ENCODE results near the gene MPHOSPH9.

The MPHOSPH9 gene

GRCh38 chr12:123245678-123246077 is 12.7 kb upstream of the MPHOSPH9 start:
- H3K9me3 ChIP-seq (ENCODE audit: control insufficient read depth in 5 of 5, low read length in 5 of 5) = no peaks in the 10 kb centered on the region
- H3K4me1 ChIP-seq (ENCODE audit: control insufficient read depth in 5 of 5, insufficient read depth in 5 of 5, low read length in 5 of 5) = peaks cover 6 to 20% (median 17%) of the 10 kb centered on the region in 5 donors
- no peak overlapping the region for H3K27ac ChIP-seq (ENCODE audit: low read depth, low read length)
- no peaks in the 10 kb centered on the region for H3K27me3 ChIP-seq (ENCODE audit: control insufficient read depth in 5 of 5, insufficient read depth in 4 of 5, low read length in 5 of 5)
- H3K9ac ChIP-seq (ENCODE audit: low read length in 5 of 5) = no peak overlapping the region
- H3K36me3 ChIP-seq (ENCODE audit: control insufficient read depth in 5 of 5, insufficient read depth in 5 of 5, low read length in 5 of 5) = no peaks in the 10 kb centered on the region
- no peak overlapping the region for H3K4me3 ChIP-seq (ENCODE audit: low read depth in 1 of 5, low read length in 5 of 5)

DNA sequence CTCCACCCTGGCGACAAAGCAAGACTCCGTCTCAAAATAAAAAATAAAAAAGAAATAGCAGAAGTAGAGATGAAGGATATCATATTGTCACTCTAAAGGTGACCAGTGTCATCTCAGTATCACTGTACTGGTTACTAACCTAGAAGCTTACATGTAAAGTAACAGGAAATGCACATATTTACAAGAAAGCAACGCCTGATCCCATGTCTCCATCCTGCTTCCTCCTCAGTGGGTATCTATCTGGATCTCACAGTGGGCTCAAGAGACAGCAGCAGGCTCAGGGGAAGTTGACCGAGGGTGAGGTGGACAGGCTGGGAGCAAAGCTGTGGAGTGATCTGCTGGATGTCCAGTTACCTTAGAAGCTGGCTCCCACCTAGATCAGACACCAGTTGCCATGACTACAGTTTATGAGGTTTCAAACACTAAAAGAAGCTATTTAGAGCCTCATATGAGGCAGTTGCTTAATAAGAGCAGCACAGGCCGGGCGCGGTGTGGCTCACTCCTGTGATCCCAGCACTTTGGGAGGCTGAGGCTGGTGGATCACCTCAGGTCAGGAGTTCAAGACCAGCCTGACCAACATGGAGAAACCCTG is 10.8 kb upstream of the MPHOSPH9 start:
- Histone ChIP-seq H3K36me3 (ENCODE audit: control insufficient read depth in 5 of 5, insufficient read depth in 5 of 5, low read length in 5 of 5) (peaks cover 0 to 2% (median 0%) of the 10 kb centered on the region in 5 donors), H3K4me1 (ENCODE audit: control insufficient read depth in 5 of 5, insufficient read depth in 5 of 5, low read length in 5 of 5) (peaks cover 6 to 15% (median 15%) of the 10 kb centered on the region in 5 donors), H3K27ac (ENCODE audit: low read depth, low read length) (no peak overlapping the region), H3K4me3 (ENCODE audit: low read depth in 1 of 5, low read length in 5 of 5) (no peak overlapping the region), H3K27me3 (ENCODE audit: control insufficient read depth in 5 of 5, insufficient read depth in 4 of 5, low read length in 5 of 5) (no peaks in the 10 kb centered on the region), H3K9ac (ENCODE audit: low read length in 5 of 5) (no peak overlapping the region), H3K9me3 (ENCODE audit: control insufficient read depth in 5 of 5, low read length in 5 of 5) (no peaks in the 10 kb centered on the region)

DNA sequence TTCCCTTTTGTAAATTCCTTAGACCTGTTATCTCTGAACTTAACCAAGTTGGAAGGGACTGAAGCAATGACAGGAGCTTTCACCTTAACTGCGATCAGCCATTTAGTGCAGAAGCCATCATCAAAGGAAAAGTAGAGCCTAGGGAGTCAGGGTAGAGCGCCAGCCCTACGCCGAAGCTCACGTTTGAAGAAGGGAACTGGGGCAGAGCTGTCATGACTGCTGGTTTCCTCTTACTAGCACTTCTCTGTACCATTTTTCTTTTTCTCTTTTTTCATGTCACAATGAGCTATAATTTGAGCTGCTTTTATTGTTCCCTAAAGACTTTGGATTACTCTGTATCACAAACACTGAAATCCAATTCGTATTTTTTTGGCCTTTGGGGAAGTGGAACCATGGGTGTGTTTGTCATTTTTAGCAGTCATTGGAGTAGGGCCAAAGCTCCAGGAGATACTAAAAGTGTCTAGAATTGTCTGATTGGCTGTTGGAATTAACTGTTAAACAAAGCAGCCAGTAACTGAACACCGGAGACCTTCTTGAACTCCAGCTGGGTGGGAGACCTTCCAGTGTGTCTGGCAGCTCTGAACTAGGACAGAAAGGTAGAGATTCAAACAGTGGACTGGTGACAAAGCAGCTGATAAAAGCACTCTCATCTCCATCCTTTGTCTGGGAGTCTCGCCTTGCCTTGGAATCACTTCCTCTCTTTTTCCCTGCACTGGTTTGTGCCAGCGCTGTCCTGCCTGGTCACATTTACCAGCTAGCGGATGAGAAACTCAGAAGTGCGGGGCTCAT is 9.4 kb upstream of the MPHOSPH9 start:
- H3K9ac ChIP-seq (ENCODE audit: low read length in 5 of 5) = peak overlapping the region in 2 of 5 donors; percentile 2 to 24
- peaks cover 6 to 20% (median 15%) of the 10 kb centered on the region in 5 donors for H3K4me1 ChIP-seq (ENCODE audit: control insufficient read depth in 5 of 5, insufficient read depth in 5 of 5, low read length in 5 of 5)
- no peak overlapping the region for H3K4me3 ChIP-seq (ENCODE audit: low read depth in 1 of 5, low read length in 5 of 5)
- H3K36me3 ChIP-seq (ENCODE audit: control insufficient read depth in 5 of 5, insufficient read depth in 5 of 5, low read length in 5 of 5) = peaks cover 0 to 2% (median 0%) of the 10 kb centered on the region in 5 donors
- no peaks in the 10 kb centered on the region for H3K27me3 ChIP-seq (ENCODE audit: control insufficient read depth in 5 of 5, insufficient read depth in 4 of 5, low read length in 5 of 5)
- H3K27ac ChIP-seq (ENCODE audit: low read depth, low read length) = peak overlapping the region; percentile 6
- H3K9me3 ChIP-seq (ENCODE audit: control insufficient read depth in 5 of 5, low read length in 5 of 5) = no peaks in the 10 kb centered on the region

GRCh38 chr12:123238961-123239360 is 6.0 kb upstream of the MPHOSPH9 start:
- Histone ChIP-seq H3K9me3 (ENCODE audit: control insufficient read depth in 5 of 5, low read length in 5 of 5) (no peaks in the 10 kb centered on the region), H3K4me3 (ENCODE audit: low read depth in 1 of 5, low read length in 5 of 5) (no peak overlapping the region), H3K36me3 (ENCODE audit: control insufficient read depth in 5 of 5, insufficient read depth in 5 of 5, low read length in 5 of 5) (peaks cover 0 to 2% (median 0%) of the 10 kb centered on the region in 5 donors), H3K27ac (ENCODE audit: low read depth, low read length) (no peak overlapping the region), H3K27me3 (ENCODE audit: control insufficient read depth in 5 of 5, insufficient read depth in 4 of 5, low read length in 5 of 5) (no peaks in the 10 kb centered on the region), H3K4me1 (ENCODE audit: control insufficient read depth in 5 of 5, insufficient read depth in 5 of 5, low read length in 5 of 5) (peaks cover 6 to 27% (median 22%) of the 10 kb centered on the region in 5 donors), H3K9ac (ENCODE audit: low read length in 5 of 5) (no peak overlapping the region)

DNA sequence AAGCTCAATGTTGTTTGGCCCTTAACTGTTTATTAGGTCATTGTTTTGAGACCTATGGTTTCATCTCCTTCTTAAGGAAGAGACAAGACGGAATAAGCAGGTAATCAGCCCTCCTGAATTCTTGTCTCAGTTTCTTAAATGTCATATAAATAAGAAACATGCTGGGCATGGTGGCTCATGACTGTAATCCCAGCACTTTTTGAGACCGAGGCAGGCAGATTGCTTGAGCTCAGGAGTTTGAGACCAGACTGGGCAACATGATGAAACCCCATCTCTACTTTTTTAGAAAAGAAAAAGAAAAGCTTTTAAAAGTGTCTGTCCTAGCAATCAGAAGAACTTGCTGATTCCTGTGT is 5.4 kb upstream of the MPHOSPH9 start:
- no peaks in the 10 kb centered on the region for H3K27me3 ChIP-seq (ENCODE audit: control insufficient read depth in 5 of 5, insufficient read depth in 4 of 5, low read length in 5 of 5)
- H3K4me1 ChIP-seq (ENCODE audit: control insufficient read depth in 5 of 5, insufficient read depth in 5 of 5, low read length in 5 of 5) = peaks cover 6 to 33% (median 28%) of the 10 kb centered on the region in 5 donors
- H3K4me3 ChIP-seq (ENCODE audit: low read depth in 1 of 5, low read length in 5 of 5) = no peak overlapping the region
- H3K27ac ChIP-seq (ENCODE audit: low read depth, low read length) = no peak overlapping the region
- no peaks in the 10 kb centered on the region for H3K9me3 ChIP-seq (ENCODE audit: control insufficient read depth in 5 of 5, low read length in 5 of 5)
- H3K36me3 ChIP-seq (ENCODE audit: control insufficient read depth in 5 of 5, insufficient read depth in 5 of 5, low read length in 5 of 5) = peaks cover 0 to 2% (median 0%) of the 10 kb centered on the region in 5 donors
- no peak overlapping the region for H3K9ac ChIP-seq (ENCODE audit: low read length in 5 of 5)

DNA sequence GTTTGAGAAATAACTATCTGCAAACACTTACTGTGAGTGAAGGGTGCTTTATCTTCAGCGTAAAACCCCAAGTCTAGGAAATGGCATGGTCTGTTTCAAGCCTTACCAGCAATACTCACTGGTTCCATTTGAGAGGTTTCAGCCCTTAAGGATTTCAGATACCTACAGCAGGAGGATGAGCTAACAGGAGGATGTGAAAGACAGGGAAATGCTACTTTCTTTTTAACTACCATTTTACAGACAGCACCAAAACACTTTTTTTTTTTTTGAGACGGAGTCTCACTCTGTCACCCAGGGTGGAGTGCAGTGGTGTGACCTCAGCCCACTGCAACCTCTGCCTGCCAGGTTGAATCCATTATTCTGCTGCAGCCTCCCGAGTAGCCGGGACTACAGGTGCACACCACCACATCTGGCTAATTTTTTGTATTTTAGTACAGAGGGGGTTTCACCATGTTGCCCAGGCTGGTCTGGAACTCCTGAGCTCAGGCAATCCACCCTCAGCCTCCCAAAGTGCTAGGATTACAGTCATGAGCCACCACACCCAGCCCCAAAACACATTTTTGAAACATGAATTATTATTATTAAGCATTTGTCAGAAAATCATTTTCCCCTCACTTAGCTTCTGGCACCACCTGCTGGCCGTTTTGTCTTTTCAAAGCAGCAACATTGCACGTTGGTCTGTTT is 4.8 kb upstream of the MPHOSPH9 start:
- Histone ChIP-seq H3K9me3 (ENCODE audit: control insufficient read depth in 5 of 5, low read length in 5 of 5) (no peaks in the 10 kb centered on the region), H3K36me3 (ENCODE audit: control insufficient read depth in 5 of 5, insufficient read depth in 5 of 5, low read length in 5 of 5) (peaks cover 0 to 2% (median 0%) of the 10 kb centered on the region in 5 donors), H3K4me3 (ENCODE audit: low read depth in 1 of 5, low read length in 5 of 5) (no peak overlapping the region), H3K27ac (ENCODE audit: low read depth, low read length) (no peak overlapping the region), H3K4me1 (ENCODE audit: control insufficient read depth in 5 of 5, insufficient read depth in 5 of 5, low read length in 5 of 5) (peaks cover 9 to 31% (median 28%) of the 10 kb centered on the region in 5 donors), H3K27me3 (ENCODE audit: control insufficient read depth in 5 of 5, insufficient read depth in 4 of 5, low read length in 5 of 5) (no peaks in the 10 kb centered on the region), H3K9ac (ENCODE audit: low read length in 5 of 5) (no peak overlapping the region)

- Histone ChIP-seq H3K27me3 (ENCODE audit: control insufficient read depth in 5 of 5, insufficient read depth in 4 of 5, low read length in 5 of 5) (no peaks in the 10 kb centered on the region), H3K4me1 (ENCODE audit: control insufficient read depth in 5 of 5, insufficient read depth in 5 of 5, low read length in 5 of 5) (peaks cover 5 to 35% (median 27%) of the 10 kb centered on the region in 5 donors), H3K9ac (ENCODE audit: low read length in 5 of 5) (peak overlapping the region; percentile 85 to 98 (median 94)), H3K27ac (ENCODE audit: low read depth, low read length) (peak overlapping the region; percentile 83), H3K9me3 (ENCODE audit: control insufficient read depth in 5 of 5, low read length in 5 of 5) (no peaks in the 10 kb centered on the region), H3K4me3 (ENCODE audit: low read depth in 1 of 5, low read length in 5 of 5) (peak overlapping the region; percentile 79 to 99 (median 96)), H3K36me3 (ENCODE audit: control insufficient read depth in 5 of 5, insufficient read depth in 5 of 5, low read length in 5 of 5) (peaks cover 0 to 2% (median 0%) of the 10 kb centered on the region in 5 donors)
Measured at GRCh38 chr12:123233505-123234308, 766 bp upstream of the MPHOSPH9 start.

DNA sequence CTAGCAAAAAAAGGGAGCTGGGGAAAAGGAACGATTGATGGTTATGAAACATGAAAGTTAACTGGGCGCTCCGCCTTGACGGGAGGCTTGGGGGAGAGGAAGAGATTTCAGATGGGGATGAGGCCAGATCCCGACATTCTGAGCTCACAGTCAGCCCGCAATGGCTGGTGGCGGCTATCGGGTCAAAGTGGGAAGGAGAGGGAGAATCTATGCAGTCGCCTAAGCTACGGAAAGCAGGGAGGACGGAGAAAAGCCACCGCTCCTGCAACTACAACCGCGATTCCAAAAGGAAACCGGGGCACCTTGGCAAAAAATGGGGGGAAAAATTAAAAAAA is 502 bp downstream of the MPHOSPH9 start:
- Histone ChIP-seq H3K4me1 (ENCODE audit: control insufficient read depth in 5 of 5, insufficient read depth in 5 of 5, low read length in 5 of 5) (peaks cover 5 to 30% (median 27%) of the 10 kb centered on the region in 5 donors), H3K27me3 (ENCODE audit: control insufficient read depth in 5 of 5, insufficient read depth in 4 of 5, low read length in 5 of 5) (no peaks in the 10 kb centered on the region), H3K4me3 (ENCODE audit: low read depth in 1 of 5, low read length in 5 of 5) (peak overlapping the region; percentile 79 to 98 (median 96))

GRCh38 chr12:123231931-123232330 is 1.0 kb downstream of the MPHOSPH9 start:
- H3K27ac ChIP-seq (ENCODE audit: low read depth, low read length) = peak overlapping the region; percentile 83
- peaks cover 5 to 30% (median 27%) of the 10 kb centered on the region in 5 donors for H3K4me1 ChIP-seq (ENCODE audit: control insufficient read depth in 5 of 5, insufficient read depth in 5 of 5, low read length in 5 of 5)
- H3K9ac ChIP-seq (ENCODE audit: low read length in 5 of 5) = peak overlapping the region in 4 of 5 donors; percentile 48 to 88 (median 82)
- H3K4me3 ChIP-seq (ENCODE audit: low read depth in 1 of 5, low read length in 5 of 5) = peak overlapping the region; percentile 79 to 98 (median 96)
- peaks cover 0 to 5% (median 0%) of the 10 kb centered on the region in 5 donors for H3K36me3 ChIP-seq (ENCODE audit: control insufficient read depth in 5 of 5, insufficient read depth in 5 of 5, low read length in 5 of 5)
- H3K9me3 ChIP-seq (ENCODE audit: control insufficient read depth in 5 of 5, low read length in 5 of 5) = no peaks in the 10 kb centered on the region
- no peaks in the 10 kb centered on the region for H3K27me3 ChIP-seq (ENCODE audit: control insufficient read depth in 5 of 5, insufficient read depth in 4 of 5, low read length in 5 of 5)

More for the DNA sequence above, 502 bp downstream of the MPHOSPH9 start:
- Histone ChIP-seq H3K36me3 (ENCODE audit: control insufficient read depth in 5 of 5, insufficient read depth in 5 of 5, low read length in 5 of 5) (peaks cover 0 to 5% (median 0%) of the 10 kb centered on the region in 5 donors), H3K27ac (ENCODE audit: low read depth, low read length) (peak overlapping the region; percentile 83), H3K9me3 (ENCODE audit: control insufficient read depth in 5 of 5, low read length in 5 of 5) (no peaks in the 10 kb centered on the region), H3K9ac (ENCODE audit: low read length in 5 of 5) (peak overlapping the region in 4 of 5 donors; percentile 48 to 88 (median 82))

Measured in subcutaneous abdominal adipose tissue (tissue), 5 donors.